Colonic mucosa (tissue), 4 donors: ENCODE measurements around the gene HSPB6. TPM values are rescaled to one million over a fixed set of nuclear protein-coding genes. Genes with fewer than 3 reads are reported as not detected.
"Not testable (repeated sequence)": the region's sequence is repeated elsewhere in the genome, so short reads cannot be mapped to it uniquely, and the experiment has no call there.

Experiments
- DNase-seq: peaks from one replicate; pipeline ENCODE4 v3.0.0-alpha.2; 2020
- H3K27ac ChIP-seq: fragments of 200-600 bp; one replicate; pipeline ENCODE4 v1.8.0; 2021
- H3K27me3 ChIP-seq: fragments of 200-600 bp; one replicate; pipeline ENCODE4 v1.8.0; 2021
- H3K36me3 ChIP-seq: fragments of 200-600 bp; one replicate; pipeline ENCODE4 v1.8.0; 2021
- H3K4me1 ChIP-seq: fragments of 200-600 bp; one replicate; pipeline ENCODE4 v1.8.0; 2021; ENCODE audit warnings: mild to moderate bottlenecking
- H3K4me3 ChIP-seq: fragments of 200-600 bp; one replicate; pipeline ENCODE4 v1.8.0; 2021
- H3K9ac ChIP-seq, 2 donors: one replicate each; pipeline ENCODE4 v1.7.0; 2013; ENCODE audit warnings: control low read depth in 2 of 2, low read depth in 2 of 2, low read length in 2 of 2
- H3K9me3 ChIP-seq: fragments of 200-600 bp; one replicate; pipeline ENCODE4 v1.8.0; 2021
- intact Hi-C: fragments of 100-400 bp; cut with DNase I; formaldehyde crosslinking; loops from one replicate; pipeline ENCODE4 v1.14.1; 2022
- total RNA-seq, 2 donors: library from RNA; stranded (reverse); fragmentation: NEBNext Ultra II Directional in 1 of 2; extraction: Animal tissue kit (Norgen Biotek cat#: 25700) in 1 of 2; gene quantifications; one replicate each; pipeline ENCODE4 v1.2.1, GENCODE V29; 2021
- TF ChIP-seq, protein P1 (sequence below): fragments of 200-600 bp; IDR thresholded peaks from one replicate; pipeline ENCODE4 v1.8.0; 2022; ENCODE audit warnings: antibody characterized with exemption, mild to moderate bottlenecking
- donor health status: healthy.
- donor health status: DM: no; HTN: no; CAD: no.
- donor health status: DM: no; HTN: no; CAD: no.

HSPB6 gene
- total RNA-seq, 2 donors from 2014 or later = 6.3 to 23.6 TPM

DNA sequence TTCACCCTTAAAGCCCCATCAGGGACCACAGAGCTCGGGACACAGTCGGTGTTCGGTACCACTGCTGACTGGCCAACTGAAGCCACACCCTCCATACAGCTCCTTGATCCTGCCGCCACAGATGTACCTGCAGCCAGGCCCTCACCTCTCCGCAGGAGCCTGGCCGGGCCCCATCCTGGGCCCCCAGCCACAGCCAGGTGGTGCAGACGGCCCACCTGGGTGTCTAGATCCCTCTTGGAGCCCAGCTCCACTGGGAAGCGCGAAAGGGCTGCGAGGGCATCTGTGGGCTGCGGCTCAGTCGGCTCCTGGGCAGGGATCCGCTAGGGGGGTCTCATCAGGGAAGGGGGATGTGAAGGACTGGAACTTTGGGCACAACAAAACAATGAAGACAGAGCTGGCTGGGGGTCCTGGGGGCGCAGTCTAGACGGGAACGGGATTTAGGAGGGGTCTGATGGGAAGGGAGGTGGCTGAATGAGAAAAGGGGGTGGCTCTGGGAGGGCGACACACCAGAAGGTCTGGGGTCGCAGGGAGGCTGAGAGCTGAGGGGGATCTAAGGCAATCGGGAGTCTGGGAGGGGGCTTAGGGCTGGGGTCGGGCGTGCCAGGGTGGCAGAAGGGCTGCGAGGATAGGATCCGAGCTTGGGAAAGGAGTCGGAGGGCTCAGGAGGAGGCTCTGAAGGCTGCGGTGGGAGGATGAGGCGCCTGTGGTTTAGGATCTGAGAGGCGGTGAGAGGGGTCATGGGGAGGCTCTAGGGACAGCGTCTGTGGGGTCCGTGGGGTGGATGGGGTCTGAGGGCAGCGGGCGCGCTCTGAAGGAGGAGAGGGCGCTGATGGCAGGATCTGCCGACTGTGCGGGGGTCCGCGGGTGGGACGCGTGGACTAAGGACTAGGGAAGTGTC, 40.1 kb upstream of the HSPB6 start:
- intact Hi-C loops = no loop called here
- Histone ChIP-seq H3K9ac (no peak overlapping the region), H3K36me3 (no peaks in the 10 kb centered on the region), H3K9me3 (no peaks in the 10 kb centered on the region), H3K27me3 (peaks cover 4% of the 10 kb centered on the region), H3K27ac (no peak overlapping the region), H3K4me3 (no peak overlapping the region), H3K4me1 (no peaks in the 10 kb centered on the region)
- DNase-seq = no peak
- TF ChIP-seq, protein P1, sequence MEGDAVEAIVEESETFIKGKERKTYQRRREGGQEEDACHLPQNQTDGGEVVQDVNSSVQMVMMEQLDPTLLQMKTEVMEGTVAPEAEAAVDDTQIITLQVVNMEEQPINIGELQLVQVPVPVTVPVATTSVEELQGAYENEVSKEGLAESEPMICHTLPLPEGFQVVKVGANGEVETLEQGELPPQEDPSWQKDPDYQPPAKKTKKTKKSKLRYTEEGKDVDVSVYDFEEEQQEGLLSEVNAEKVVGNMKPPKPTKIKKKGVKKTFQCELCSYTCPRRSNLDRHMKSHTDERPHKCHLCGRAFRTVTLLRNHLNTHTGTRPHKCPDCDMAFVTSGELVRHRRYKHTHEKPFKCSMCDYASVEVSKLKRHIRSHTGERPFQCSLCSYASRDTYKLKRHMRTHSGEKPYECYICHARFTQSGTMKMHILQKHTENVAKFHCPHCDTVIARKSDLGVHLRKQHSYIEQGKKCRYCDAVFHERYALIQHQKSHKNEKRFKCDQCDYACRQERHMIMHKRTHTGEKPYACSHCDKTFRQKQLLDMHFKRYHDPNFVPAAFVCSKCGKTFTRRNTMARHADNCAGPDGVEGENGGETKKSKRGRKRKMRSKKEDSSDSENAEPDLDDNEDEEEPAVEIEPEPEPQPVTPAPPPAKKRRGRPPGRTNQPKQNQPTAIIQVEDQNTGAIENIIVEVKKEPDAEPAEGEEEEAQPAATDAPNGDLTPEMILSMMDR = no peak

GRCh38 chr19:35795564-35795963, 38.7 kb upstream of the HSPB6 start:
- H3K4me1 ChIP-seq, DNase-seq, H3K27me3 ChIP-seq, intact Hi-C loops, H3K27ac ChIP-seq, H3K4me3 ChIP-seq, H3K9me3 ChIP-seq, H3K36me3 ChIP-seq, H3K9ac ChIP-seq: not testable (repeated sequence)

DNA sequence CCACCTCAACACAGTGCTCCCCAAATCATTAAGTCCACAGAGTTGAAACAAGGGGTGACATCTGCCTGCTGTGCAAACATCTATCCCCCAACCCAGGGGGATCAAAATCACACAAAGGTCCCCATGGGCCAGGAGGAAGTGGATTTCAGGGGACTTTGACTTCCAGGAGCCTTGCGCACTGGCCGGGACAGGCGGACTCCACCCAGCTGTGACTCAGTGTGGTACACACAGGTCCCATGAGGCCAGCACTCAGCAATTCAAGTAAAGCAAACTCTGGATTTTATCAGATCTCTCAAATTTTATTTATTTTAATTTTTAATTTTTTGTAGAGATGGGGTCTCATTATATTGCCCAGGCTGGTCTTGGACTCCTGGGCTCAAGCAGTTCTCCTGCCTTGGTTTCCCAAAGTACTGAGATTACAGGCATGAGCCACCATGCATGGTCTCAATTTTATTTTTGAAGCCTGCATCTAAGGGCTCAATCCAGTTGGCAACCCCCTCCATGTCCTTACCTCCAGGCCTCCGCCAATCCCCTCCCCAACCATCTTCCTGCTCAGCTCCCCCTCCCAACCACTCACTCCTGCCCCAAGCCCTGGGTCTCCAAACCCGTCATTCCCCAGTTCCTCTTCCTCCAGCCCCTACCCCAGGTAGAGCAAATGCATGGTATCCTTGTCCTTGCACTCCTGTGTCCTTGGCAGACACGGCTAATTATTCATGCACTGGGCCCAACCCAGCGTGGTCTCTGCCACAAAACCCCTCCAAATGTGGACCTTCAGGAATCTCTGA, 36.7 kb upstream of the HSPB6 start:
- Histone ChIP-seq H3K4me1 (no peaks in the 10 kb centered on the region), H3K27ac (no peak overlapping the region), H3K36me3 (no peaks in the 10 kb centered on the region), H3K27me3 (peaks cover 4% of the 10 kb centered on the region), H3K9me3 (no peaks in the 10 kb centered on the region), H3K9ac (no peak overlapping the region), H3K4me3 (no peak overlapping the region)
- no peak for DNase-seq
- intact Hi-C loops = no loop called here
- TF ChIP-seq, protein P1 = no peak

DNA sequence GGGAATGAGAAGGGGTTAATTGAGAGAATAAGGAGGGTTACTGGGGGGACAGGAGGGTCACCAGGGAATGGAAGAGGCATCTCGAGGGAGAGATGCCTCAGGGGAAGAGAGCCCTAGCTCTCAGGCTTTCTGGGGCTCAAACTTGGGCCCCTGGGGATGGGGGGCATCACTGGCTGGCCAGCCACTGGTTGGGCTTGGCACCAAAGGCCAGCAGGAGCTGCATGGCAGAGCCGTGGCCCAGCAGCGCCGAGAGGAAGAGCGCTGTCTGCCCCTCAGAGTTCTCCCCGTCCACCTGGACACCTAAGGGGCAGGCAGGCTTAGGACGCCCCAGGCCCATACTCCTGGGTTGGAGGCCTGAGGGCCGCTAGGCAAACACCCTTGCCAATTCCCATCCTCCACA, 36.1 kb upstream of the HSPB6 start:
- TF ChIP-seq, protein P1 = no peak
- no peak for DNase-seq
- Histone ChIP-seq H3K9me3 (no peaks in the 10 kb centered on the region), H3K36me3 (no peaks in the 10 kb centered on the region), H3K27ac (no peak overlapping the region), H3K4me3 (no peak overlapping the region), H3K4me1 (no peaks in the 10 kb centered on the region), H3K27me3 (peaks cover 3% of the 10 kb centered on the region), H3K9ac (no peak overlapping the region)
- intact Hi-C loops = no loop called here

DNA sequence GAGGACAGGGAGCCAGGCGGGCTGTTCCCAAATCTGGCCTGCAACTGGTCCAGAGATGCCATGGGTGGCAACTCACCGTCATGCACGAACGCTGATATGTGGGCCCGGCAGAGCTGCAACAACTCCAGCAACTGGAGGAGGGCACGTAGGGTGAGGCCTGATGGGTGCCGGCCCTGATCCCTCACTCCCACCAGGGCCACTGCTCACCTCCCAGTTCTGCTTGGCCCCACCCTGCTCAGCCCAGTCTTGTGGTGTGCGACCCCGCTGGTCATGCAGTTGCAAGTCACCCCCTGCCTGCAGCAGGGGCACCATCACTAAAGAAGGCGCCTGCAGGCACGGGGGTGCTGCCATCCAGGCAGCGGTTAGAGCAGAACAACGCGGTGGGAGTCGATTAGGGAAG, 35.5 kb upstream of the HSPB6 start:
- DNase-seq = no peak
- no peak overlapping the region for H3K9ac ChIP-seq
- no peak overlapping the region for H3K27ac ChIP-seq
- no peaks in the 10 kb centered on the region for H3K4me1 ChIP-seq
- no peaks in the 10 kb centered on the region for H3K27me3 ChIP-seq
- intact Hi-C loops = no loop called here
- H3K4me3 ChIP-seq = no peak overlapping the region
- no peaks in the 10 kb centered on the region for H3K9me3 ChIP-seq
- TF ChIP-seq, protein P1 = no peak
- H3K36me3 ChIP-seq = no peaks in the 10 kb centered on the region
